MM.1S (cell line): Measurements from ENCODE around the gene SLC15A3.

Experiments
- EZH2 ChIP-seq: fragments of 300-600 bp; sonication (generic); optimal IDR thresholded peaks from 2 replicates; pipeline ENCODE3; 2017; ENCODE audit warnings: low read depth, mild to moderate bottlenecking, antibody characterized with exemption, low read length, mixed read lengths
- EZH2phosphoT487 ChIP-seq: fragments of 300-600 bp; sonication (generic); IDR thresholded peaks from 2 replicates; pipeline ENCODE4 v1.6.1; 2018; ENCODE audit warnings: antibody characterized with exemption, low read length
- TF ChIP-seq, protein P1 (sequence below): fragments of 300-600 bp; sonication (generic); IDR thresholded peaks from 2 replicates; pipeline ENCODE4 v1.5.1; 2016; ENCODE audit warnings: antibody characterized with exemption, low read length, mixed read lengths

DNA sequence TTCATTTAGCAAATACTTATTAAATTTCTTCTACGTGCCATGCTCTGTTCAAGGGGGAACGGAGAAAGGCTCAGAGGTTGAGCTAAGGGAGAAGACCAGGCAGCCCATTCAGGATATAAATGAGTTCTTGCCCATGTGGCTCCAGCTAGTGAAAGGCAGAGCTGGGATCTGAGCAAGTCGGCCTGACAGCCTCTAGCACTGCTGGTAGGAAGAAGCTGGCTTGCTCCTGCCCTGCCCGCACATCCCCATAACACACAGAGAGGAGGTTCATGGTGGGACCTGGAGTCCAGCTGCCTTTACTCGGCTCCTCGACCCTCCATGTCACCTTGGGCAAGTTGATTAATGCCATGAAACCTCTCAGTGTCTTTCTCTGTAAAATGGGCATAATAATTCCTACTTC lies 2.0 kb downstream of the SLC15A3 start:
- TF ChIP-seq, protein P1, sequence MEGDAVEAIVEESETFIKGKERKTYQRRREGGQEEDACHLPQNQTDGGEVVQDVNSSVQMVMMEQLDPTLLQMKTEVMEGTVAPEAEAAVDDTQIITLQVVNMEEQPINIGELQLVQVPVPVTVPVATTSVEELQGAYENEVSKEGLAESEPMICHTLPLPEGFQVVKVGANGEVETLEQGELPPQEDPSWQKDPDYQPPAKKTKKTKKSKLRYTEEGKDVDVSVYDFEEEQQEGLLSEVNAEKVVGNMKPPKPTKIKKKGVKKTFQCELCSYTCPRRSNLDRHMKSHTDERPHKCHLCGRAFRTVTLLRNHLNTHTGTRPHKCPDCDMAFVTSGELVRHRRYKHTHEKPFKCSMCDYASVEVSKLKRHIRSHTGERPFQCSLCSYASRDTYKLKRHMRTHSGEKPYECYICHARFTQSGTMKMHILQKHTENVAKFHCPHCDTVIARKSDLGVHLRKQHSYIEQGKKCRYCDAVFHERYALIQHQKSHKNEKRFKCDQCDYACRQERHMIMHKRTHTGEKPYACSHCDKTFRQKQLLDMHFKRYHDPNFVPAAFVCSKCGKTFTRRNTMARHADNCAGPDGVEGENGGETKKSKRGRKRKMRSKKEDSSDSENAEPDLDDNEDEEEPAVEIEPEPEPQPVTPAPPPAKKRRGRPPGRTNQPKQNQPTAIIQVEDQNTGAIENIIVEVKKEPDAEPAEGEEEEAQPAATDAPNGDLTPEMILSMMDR, result no peak
- TF ChIP-seq EZH2, result no peak
- TF ChIP-seq EZH2phosphoT487, result no peak
